HEK293 (cell line): ENCODE measurements around the gene SNCAIP.

Experiments
- CTCF ChIA-PET: fragments of 350-600 bp; formaldehyde crosslinking; extraction: SDS; loops from one replicate; lab custom pipeline; 2021; ENCODE audit warnings: antibody characterized with exemption; lab: Yijun Ruan, JAX
- POLR2A ChIA-PET: fragments of 300-600 bp; formaldehyde crosslinking; extraction: SDS; loops from one replicate; lab custom pipeline; 2020; ENCODE audit warnings: antibody characterized with exemption, inconsistent platforms; lab: Yijun Ruan, JAX
- H3K27ac ChIP-seq: fragments of 200-500 bp; sonication (Bioruptor generic); 2 replicates; pipeline ENCODE4 v1.5.1; 2014; ENCODE audit warnings: low read depth, low read length, control low read depth, inconsistent platforms; ENCODE audit errors: extremely low read depth
- H3K36me3 ChIP-seq, 2 experiments: fragments of 200-500 bp in 1 of 2; sonication (Bioruptor generic) in 1 of 2; 1 replicate in 1 of 2; 2 replicates in 1 of 2; pipeline ENCODE4 v1.5.1; 2014 to 2017; ENCODE audit warnings: inconsistent platforms in 2 of 2, low read length in 2 of 2; ENCODE audit not compliant: control insufficient read depth in 2 of 2, insufficient read depth in 1 of 2
- H3K4me1 ChIP-seq: fragments of 200-500 bp; sonication (Bioruptor generic); 2 replicates; pipeline ENCODE4 v1.5.1; 2014; ENCODE audit warnings: mild to moderate bottlenecking, low read length, inconsistent platforms; ENCODE audit not compliant: control insufficient read depth, insufficient read depth
- H3K4me3 ChIP-seq: 2 replicates; pipeline ENCODE4 v1.5.1; 2011; ENCODE audit warnings: low read depth, mild to moderate bottlenecking, control low read depth, low read length, moderate library complexity
- H3K9me3 ChIP-seq: fragments of 200-500 bp; sonication (Bioruptor generic); 2 replicates; pipeline ENCODE4 v1.5.1; 2014; ENCODE audit warnings: low read depth, low read length, inconsistent platforms; ENCODE audit not compliant: control insufficient read depth, insufficient read depth
- EGR2 ChIP-seq: fragments of 450-650 bp; formaldehyde crosslinking; IDR thresholded peaks from 2 replicates; pipeline ENCODE4 v1.5.1; 2016; ENCODE audit warnings: low read depth, missing biosample characterization, missing genetic modification characterization
- HOXC10 ChIP-seq: sonication (generic); formaldehyde crosslinking; IDR thresholded peaks from 2 replicates; pipeline ENCODE4 v1.8.1; 2023; ENCODE audit warnings: mild to moderate bottlenecking, missing genetic modification reagents
- INSM2 ChIP-seq: fragments of 450-650 bp; formaldehyde crosslinking; IDR thresholded peaks from 2 replicates; pipeline ENCODE4 v1.5.1; 2016; ENCODE audit warnings: missing biosample characterization, missing genetic modification characterization
- OVOL3 ChIP-seq: fragments of 450-650 bp; formaldehyde crosslinking; IDR thresholded peaks from 2 replicates; pipeline ENCODE4 v1.5.1; 2016; ENCODE audit warnings: missing biosample characterization, missing genetic modification characterization
- PRDM10 ChIP-seq: fragments of 450-650 bp; formaldehyde crosslinking; IDR thresholded peaks from 2 replicates; pipeline ENCODE4 v1.5.1; 2016; ENCODE audit warnings: missing biosample characterization, missing genetic modification characterization
- SCRT1 ChIP-seq: fragments of 450-650 bp; formaldehyde crosslinking; IDR thresholded peaks from 2 replicates; pipeline ENCODE4 v1.5.1; 2016; ENCODE audit warnings: missing biosample characterization, missing genetic modification characterization, borderline replicate concordance
- SP2 ChIP-seq: fragments of 450-650 bp; formaldehyde crosslinking; IDR thresholded peaks from 2 replicates; pipeline ENCODE4 v1.5.1; 2016; ENCODE audit warnings: missing biosample characterization, missing genetic modification characterization
- ZBTB1 ChIP-seq: fragments of 450-650 bp; formaldehyde crosslinking; IDR thresholded peaks from 2 replicates; pipeline ENCODE4 v1.5.1; 2016; ENCODE audit warnings: missing biosample characterization, missing genetic modification characterization
- ZNF202 ChIP-seq: fragments of 450-650 bp; formaldehyde crosslinking; IDR thresholded peaks from 2 replicates; pipeline ENCODE4 v1.5.1; 2016; ENCODE audit warnings: missing biosample characterization, missing genetic modification characterization, borderline replicate concordance
- ZNF211 ChIP-seq: fragments of 450-650 bp; formaldehyde crosslinking; IDR thresholded peaks from 2 replicates; pipeline ENCODE4 v1.5.1; 2016; ENCODE audit warnings: low read depth, missing biosample characterization, missing genetic modification characterization
- ZNF24 ChIP-seq: fragments of 450-650 bp; formaldehyde crosslinking; IDR thresholded peaks from 2 replicates; pipeline ENCODE4 v1.5.1; 2016; ENCODE audit warnings: missing biosample characterization, missing genetic modification characterization
- ZNF302 ChIP-seq: fragments of 450-650 bp; formaldehyde crosslinking; IDR thresholded peaks from 2 replicates; pipeline ENCODE4 v1.5.1; 2016; ENCODE audit warnings: missing biosample characterization, missing genetic modification characterization, low read depth
- ZNF433 ChIP-seq: fragments of 450-650 bp; formaldehyde crosslinking; IDR thresholded peaks from 2 replicates; pipeline ENCODE4 v1.5.1; 2016; ENCODE audit warnings: missing biosample characterization, missing genetic modification characterization, low read depth
- ZNF548 ChIP-seq: fragments of 450-650 bp; formaldehyde crosslinking; IDR thresholded peaks from 2 replicates; pipeline ENCODE4 v1.5.1; 2016; ENCODE audit warnings: missing biosample characterization, missing genetic modification characterization
- ZNF600 ChIP-seq: fragments of 450-650 bp; formaldehyde crosslinking; IDR thresholded peaks from 2 replicates; pipeline ENCODE4 v1.5.1; 2016; ENCODE audit warnings: missing biosample characterization, missing genetic modification characterization
- ZNF791 ChIP-seq: fragments of 450-650 bp; formaldehyde crosslinking; IDR thresholded peaks from 2 replicates; pipeline ENCODE4 v1.5.1; 2016; ENCODE audit warnings: missing biosample characterization, missing genetic modification characterization
- ZNF843 ChIP-seq: fragments of 450-650 bp; formaldehyde crosslinking; IDR thresholded peaks from 2 replicates; pipeline ENCODE4 v1.5.1; 2016; ENCODE audit warnings: missing biosample characterization, missing genetic modification characterization
- ZSCAN18 ChIP-seq: fragments of 450-650 bp; formaldehyde crosslinking; IDR thresholded peaks from 2 replicates; pipeline ENCODE4 v1.5.1; 2016; ENCODE audit warnings: missing biosample characterization, missing genetic modification characterization
- ZSCAN23 ChIP-seq: fragments of 450-650 bp; formaldehyde crosslinking; IDR thresholded peaks from 2 replicates; pipeline ENCODE4 v1.5.1; 2016; ENCODE audit warnings: missing biosample characterization, missing genetic modification characterization
- TF ChIP-seq, protein P1 (sequence below): fragments of 450-650 bp; formaldehyde crosslinking; IDR thresholded peaks from 2 replicates; pipeline ENCODE4 v1.5.1; 2017; ENCODE audit warnings: missing biosample characterization, missing genetic modification characterization

SNCAIP gene

GRCh38 chr5:122355324-122355723, 43.3 kb downstream of the SNCAIP start (continued):
- TF ChIP-seq, protein P1, sequence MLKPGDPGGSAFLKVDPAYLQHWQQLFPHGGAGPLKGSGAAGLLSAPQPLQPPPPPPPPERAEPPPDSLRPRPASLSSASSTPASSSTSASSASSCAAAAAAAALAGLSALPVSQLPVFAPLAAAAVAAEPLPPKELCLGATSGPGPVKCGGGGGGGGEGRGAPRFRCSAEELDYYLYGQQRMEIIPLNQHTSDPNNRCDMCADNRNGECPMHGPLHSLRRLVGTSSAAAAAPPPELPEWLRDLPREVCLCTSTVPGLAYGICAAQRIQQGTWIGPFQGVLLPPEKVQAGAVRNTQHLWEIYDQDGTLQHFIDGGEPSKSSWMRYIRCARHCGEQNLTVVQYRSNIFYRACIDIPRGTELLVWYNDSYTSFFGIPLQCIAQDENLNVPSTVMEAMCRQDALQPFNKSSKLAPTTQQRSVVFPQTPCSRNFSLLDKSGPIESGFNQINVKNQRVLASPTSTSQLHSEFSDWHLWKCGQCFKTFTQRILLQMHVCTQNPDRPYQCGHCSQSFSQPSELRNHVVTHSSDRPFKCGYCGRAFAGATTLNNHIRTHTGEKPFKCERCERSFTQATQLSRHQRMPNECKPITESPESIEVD: peak; percentile 39
- no peak for TF ChIP-seq ZSCAN18 (tag by site-specific recombination)
- TF ChIP-seq PRDM10 (tag by site-specific recombination): peak; percentile 78
- TF ChIP-seq OVOL3: no peak
- no peak for TF ChIP-seq ZNF211 (tag by site-specific recombination)
- no peak for TF ChIP-seq ZNF600
- 0 out of 2 replicates have a peak, but pooled peaks have one; percentile 18 for TF ChIP-seq ZNF843
- no peak for TF ChIP-seq ZNF433 (tag by site-specific recombination)
- TF ChIP-seq ZNF548: no peak
- TF ChIP-seq, all 188 proteins: peak for 9

DNA sequence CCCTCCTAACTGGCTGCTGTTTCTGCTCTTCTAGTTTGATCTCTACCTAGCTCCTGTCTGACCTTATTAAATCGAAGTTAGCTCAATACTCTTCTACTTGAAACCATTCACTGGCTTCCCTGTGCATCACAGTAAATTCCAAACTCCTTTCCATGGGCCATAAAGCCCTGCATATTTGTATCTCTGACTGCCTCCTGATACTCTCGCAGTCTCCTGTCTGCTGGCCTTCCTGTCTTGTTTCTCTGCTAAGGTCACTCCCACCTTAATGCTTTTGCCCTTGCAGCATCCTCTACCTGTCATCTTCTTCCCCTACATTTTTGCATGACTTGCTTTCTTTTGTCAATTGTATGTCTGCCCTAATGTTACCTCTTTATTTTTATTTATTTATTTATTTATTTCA, 44.8 kb downstream of the SNCAIP start:
- Histone ChIP-seq H3K4me3 (no peak overlapping the region), H3K9me3 (no peaks in the 10 kb centered on the region), H3K4me1 (peaks cover 23% of the 10 kb centered on the region), H3K27ac (no peak overlapping the region), H3K36me3 (no peaks in the 10 kb centered on the region)
- POLR2A ChIA-PET: no interaction called here
- CTCF ChIA-PET: interaction anchor here (0.6 kb wide), 1 partner anchor 12 kb away, joined by 3 read pairs; no protein-coding TSS in a partner anchor
- no peak for TF ChIP-seq ZNF24 (tag by site-specific recombination)
- no peak for TF ChIP-seq SCRT1 (tag by site-specific recombination)
- no peak for TF ChIP-seq INSM2
- no peak for TF ChIP-seq ZSCAN23 (tag by site-specific recombination)
- TF ChIP-seq HOXC10 (CRISPR knock-in tag): no peak
- no peak for TF ChIP-seq EGR2
- no peak for TF ChIP-seq ZNF302 (tag by site-specific recombination)
- no peak for TF ChIP-seq ZBTB1
- no peak for TF ChIP-seq ZNF202 (tag by site-specific recombination)
- no peak for TF ChIP-seq SP2 (tag by site-specific recombination)
- no peak for TF ChIP-seq ZNF791 (tag by site-specific recombination)
